HepG2 (cell line): ENCODE data around the gene CTNND2.
"Not testable (repeated sequence)": the region's sequence is repeated elsewhere in the genome, so short reads cannot be mapped to it uniquely, and the experiment has no call there.

ENCODE experiments used
- MTA3 ChIP-seq: sonication (generic); formaldehyde crosslinking; IDR thresholded peaks from 2 replicates; pipeline ENCODE4 v1.4.0; 2020; ENCODE audit warnings: missing genetic modification reagents
- MXI1 ChIP-seq: IDR thresholded peaks from 3 replicates; pipeline ENCODE4 v1.6.1; 2012; ENCODE audit warnings: low read depth, low read length, inconsistent platforms, borderline replicate concordance
- MYC ChIP-seq: sonication (generic); formaldehyde crosslinking; IDR thresholded peaks from 2 replicates; pipeline ENCODE4 v1.9.0; 2021; ENCODE audit warnings: missing genetic modification reagents, borderline replicate concordance
- POLR2A ChIP-seq, 2 experiments: IDR thresholded peaks; 2 replicates each; pipeline ENCODE4 v1.6.1; 2011; ENCODE audit warnings: low read depth in 2 of 2, low read length in 2 of 2, mild to moderate bottlenecking in 1 of 2, moderate library complexity in 1 of 2; ENCODE audit not compliant: insufficient read depth in 1 of 2
- POLR2AphosphoS5 ChIP-seq: IDR thresholded peaks from 2 replicates; pipeline ENCODE4 v1.6.1; 2012; ENCODE audit warnings: low read depth, low read length
- ZNF781 ChIP-seq: sonication (generic); formaldehyde crosslinking; IDR thresholded peaks from 2 replicates; pipeline ENCODE4 v1.5.1; 2020; ENCODE audit warnings: borderline replicate concordance, mild to moderate bottlenecking, missing genetic modification reagents; ENCODE audit errors: not compliant biosample characterization
- TF ChIP-seq, protein P1 (sequence below): sonication (generic); formaldehyde crosslinking; IDR thresholded peaks from 2 replicates; pipeline ENCODE4 v1.4.0; 2020; ENCODE audit warnings: missing genetic modification reagents, mild to moderate bottlenecking, borderline replicate concordance

GRCh38 chr5:11828566-11828965 is 75.7 kb downstream of the CTNND2 start:
- TF ChIP-seq POLR2AphosphoS5; MYC (CRISPR knock-in tag); MTA3 (CRISPR knock-in tag); MXI1; POLR2A (IDR thresholded peaks at IDR 0.05; ENCODE audit: insufficient read depth in 1 of 2, low read depth in 2 of 2, low read length in 2 of 2); ZNF781: not testable (repeated sequence)
- TF ChIP-seq, protein P1, sequence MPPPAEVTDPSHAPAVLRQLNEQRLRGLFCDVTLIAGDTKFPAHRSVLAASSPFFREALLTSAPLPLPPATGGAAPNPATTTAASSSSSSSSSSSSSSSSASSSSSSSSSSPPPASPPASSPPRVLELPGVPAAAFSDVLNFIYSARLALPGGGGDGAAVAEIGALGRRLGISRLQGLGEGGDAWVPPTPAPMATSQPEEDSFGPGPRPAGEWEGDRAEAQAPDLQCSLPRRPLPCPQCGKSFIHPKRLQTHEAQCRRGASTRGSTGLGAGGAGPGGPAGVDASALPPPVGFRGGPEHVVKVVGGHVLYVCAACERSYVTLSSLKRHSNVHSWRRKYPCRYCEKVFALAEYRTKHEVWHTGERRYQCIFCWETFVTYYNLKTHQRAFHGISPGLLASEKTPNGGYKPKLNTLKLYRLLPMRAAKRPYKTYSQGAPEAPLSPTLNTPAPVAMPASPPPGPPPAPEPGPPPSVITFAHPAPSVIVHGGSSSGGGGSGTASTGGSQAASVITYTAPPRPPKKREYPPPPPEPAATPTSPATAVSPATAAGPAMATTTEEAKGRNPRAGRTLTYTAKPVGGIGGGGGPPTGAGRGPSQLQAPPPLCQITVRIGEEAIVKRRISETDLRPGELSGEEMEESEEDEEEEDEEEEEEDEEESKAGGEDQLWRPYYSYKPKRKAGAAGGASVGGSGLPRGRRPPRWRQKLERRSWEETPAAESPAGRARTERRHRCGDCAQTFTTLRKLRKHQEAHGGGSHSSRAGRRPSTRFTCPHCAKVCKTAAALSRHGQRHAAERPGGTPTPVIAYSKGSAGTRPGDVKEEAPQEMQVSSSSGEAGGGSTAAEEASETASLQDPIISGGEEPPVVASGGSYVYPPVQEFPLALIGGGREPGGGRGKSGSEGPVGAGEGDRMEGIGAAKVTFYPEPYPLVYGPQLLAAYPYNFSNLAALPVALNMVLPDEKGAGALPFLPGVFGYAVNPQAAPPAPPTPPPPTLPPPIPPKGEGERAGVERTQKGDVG (CRISPR knock-in tag): not testable (repeated sequence)
